GM12878 (cell line): ENCODE measurements around the gene PPM1J. TPM values are rescaled to one million over a fixed set of nuclear protein-coding genes. Genes with fewer than 3 reads are reported as not detected.
A peak's percentile ranks its signal among the peaks of the same experiment; 100 is the strongest.

ENCODE experiments used
- ASH2L ChIP-seq: fragments of 300-600, 200-600 bp; sonication (generic); IDR thresholded peaks from 2 replicates; pipeline ENCODE4 v1.6.1; 2017; ENCODE audit warnings: low read depth, mild to moderate bottlenecking, borderline replicate concordance
- ATF7 ChIP-seq: fragments of 450-650 bp; IDR thresholded peaks from 2 replicates; pipeline ENCODE4 v1.6.1; 2016; ENCODE audit warnings: low read depth, mild to moderate bottlenecking
- BACH1 ChIP-seq: fragments of 450-650 bp; IDR thresholded peaks from 2 replicates; pipeline ENCODE4 v1.6.1; 2017; ENCODE audit warnings: mild to moderate bottlenecking, borderline replicate concordance
- FOS ChIP-seq: IDR thresholded peaks from 3 replicates; pipeline ENCODE4 v1.6.1; 2011; ENCODE audit warnings: borderline replicate concordance; ENCODE audit not compliant: insufficient read length; ENCODE audit errors: extremely low read depth
- JUND ChIP-seq: IDR thresholded peaks from 2 replicates; pipeline ENCODE4 v1.6.1; 2012; ENCODE audit warnings: low read depth, mild to moderate bottlenecking, low read length, improper control_type of control experiment, moderate library complexity
- MEF2B ChIP-seq: fragments of 450-650 bp; IDR thresholded peaks from 2 replicates; pipeline ENCODE4 v1.6.1; 2018; ENCODE audit warnings: mild to moderate bottlenecking, moderate library complexity; ENCODE audit not compliant: partially characterized antibody, poor library complexity, severe bottlenecking
- MTA3 ChIP-seq: IDR thresholded peaks from 2 replicates; pipeline ENCODE4 v1.6.1; 2012; ENCODE audit warnings: low read length, inconsistent platforms, borderline replicate concordance
- MYC ChIP-seq: IDR thresholded peaks from 2 replicates; pipeline ENCODE4 v1.6.1; 2011; ENCODE audit warnings: mild to moderate bottlenecking, low read length, moderate library complexity, inconsistent platforms; ENCODE audit not compliant: insufficient read depth, insufficient replicate concordance, insufficient read length, severe bottlenecking
- PAX8 ChIP-seq: fragments of 450-650 bp; IDR thresholded peaks from 2 replicates; pipeline ENCODE4 v1.6.1; 2017; ENCODE audit warnings: mild to moderate bottlenecking, moderate library complexity
- PBX3 ChIP-seq: IDR thresholded peaks from 2 replicates; pipeline ENCODE4 v1.6.1; 2011; ENCODE audit warnings: mild to moderate bottlenecking, low read depth, low read length, moderate library complexity; ENCODE audit not compliant: insufficient replicate concordance
- RAD51 ChIP-seq: fragments of 450-650 bp; IDR thresholded peaks from 2 replicates; pipeline ENCODE4 v1.6.1; 2016; ENCODE audit warnings: moderate library complexity, mild to moderate bottlenecking, inconsistent platforms
- SMARCA5 ChIP-seq: fragments of 450-650 bp; IDR thresholded peaks from 2 replicates; pipeline ENCODE4 v1.6.1; 2017; ENCODE audit warnings: mild to moderate bottlenecking
- SPI1 ChIP-seq: IDR thresholded peaks from 2 replicates; pipeline ENCODE4 v1.6.1; 2011; ENCODE audit warnings: low read depth, mild to moderate bottlenecking, low read length, moderate library complexity, borderline replicate concordance; ENCODE audit not compliant: insufficient read depth
- TCF3 ChIP-seq: IDR thresholded peaks from 2 replicates; pipeline ENCODE4 v1.6.1; 2012; ENCODE audit warnings: low read depth, mild to moderate bottlenecking, low read length, borderline replicate concordance; ENCODE audit not compliant: insufficient read depth
- ZNF592 ChIP-seq: fragments of 450-650 bp; IDR thresholded peaks from 2 replicates; pipeline ENCODE4 v1.6.1; 2017; ENCODE audit warnings: mild to moderate bottlenecking, moderate library complexity
- polyA plus RNA-seq, 11 experiments: library from polyadenylated mRNA; depleted of rRNA in 4 of 11; unstranded in 6 of 11; stranded (reverse) in 5 of 11; fragments of >200 nt; fragmentation: Nextera tagmentation in 4 of 11; fragmentation: Illumina TruSeq in 1 of 11; extraction: Ambion mirVana in 4 of 11; extraction: Trizol in 1 of 11; gene quantifications; 1 replicate in 1 of 11; 2 replicates in 10 of 11; pipeline versions ENCODE4 v1.2.1 to v1.2.3, GENCODE V29; 2011 to 2016; ENCODE audit warnings: inconsistent platforms in 2 of 11, missing spikeins in 2 of 11, low read depth in 1 of 11
- total RNA-seq, 4 experiments: library from RNA; depleted of rRNA in 3 of 4; stranded (reverse); fragments of >200 nt in 3 of 4; fragmentation: Illumina TruSeq in 1 of 4; extraction: Trizol in 1 of 4; gene quantifications; 2 replicates each; pipeline versions ENCODE4 v1.2.1 to v1.2.3, GENCODE V29; 2013 to 2021
- TF ChIP-seq, protein P1 (sequence below), 3 experiments: IDR thresholded peaks in 2 of 3; conservative IDR thresholded peaks in 1 of 3; 2 replicates each; pipeline ENCODE4 v1.5.1; 2011; ENCODE audit warnings: low read depth in 3 of 3, low read length in 3 of 3, mild to moderate bottlenecking in 3 of 3, control low read depth in 2 of 3, moderate library complexity in 2 of 3, inconsistent platforms in 1 of 3, mixed read lengths in 1 of 3; ENCODE audit not compliant: control insufficient read depth in 2 of 3, insufficient read depth in 1 of 3; ENCODE audit errors: extremely low read depth in 1 of 3
- TF ChIP-seq, protein P2 (sequence below): fragments of 450-650 bp; IDR thresholded peaks from 2 replicates; pipeline ENCODE4 v1.6.1; 2017; ENCODE audit warnings: mild to moderate bottlenecking, moderate library complexity

PPM1J gene
- total and polyA plus RNA-seq, 10 of the 15 experiments (the other 5 are each of a cell fraction or from before 2014, with no cell fraction given): 0.07 to 1.8 (median 0.59) TPM; not detected in 1

GRCh38 chr1:112713466-112714312, 1.4 kb downstream of the PPM1J start (continued):
- TF ChIP-seq, protein P1, sequence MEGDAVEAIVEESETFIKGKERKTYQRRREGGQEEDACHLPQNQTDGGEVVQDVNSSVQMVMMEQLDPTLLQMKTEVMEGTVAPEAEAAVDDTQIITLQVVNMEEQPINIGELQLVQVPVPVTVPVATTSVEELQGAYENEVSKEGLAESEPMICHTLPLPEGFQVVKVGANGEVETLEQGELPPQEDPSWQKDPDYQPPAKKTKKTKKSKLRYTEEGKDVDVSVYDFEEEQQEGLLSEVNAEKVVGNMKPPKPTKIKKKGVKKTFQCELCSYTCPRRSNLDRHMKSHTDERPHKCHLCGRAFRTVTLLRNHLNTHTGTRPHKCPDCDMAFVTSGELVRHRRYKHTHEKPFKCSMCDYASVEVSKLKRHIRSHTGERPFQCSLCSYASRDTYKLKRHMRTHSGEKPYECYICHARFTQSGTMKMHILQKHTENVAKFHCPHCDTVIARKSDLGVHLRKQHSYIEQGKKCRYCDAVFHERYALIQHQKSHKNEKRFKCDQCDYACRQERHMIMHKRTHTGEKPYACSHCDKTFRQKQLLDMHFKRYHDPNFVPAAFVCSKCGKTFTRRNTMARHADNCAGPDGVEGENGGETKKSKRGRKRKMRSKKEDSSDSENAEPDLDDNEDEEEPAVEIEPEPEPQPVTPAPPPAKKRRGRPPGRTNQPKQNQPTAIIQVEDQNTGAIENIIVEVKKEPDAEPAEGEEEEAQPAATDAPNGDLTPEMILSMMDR (IDR thresholded peaks at IDR 0.05 in 2 of 3, conservative IDR thresholded peaks at IDR 0.05 in 1 of 3; ENCODE audit: control insufficient read depth in 2 of 3, extremely low read depth in 1 of 3, insufficient read depth in 1 of 3, low read depth in 3 of 3, low read length in 3 of 3): no peak
- TF ChIP-seq SMARCA5: no peak
- no peak for TF ChIP-seq MEF2B
- no peak for TF ChIP-seq JUND
- no peak for TF ChIP-seq ZNF592
- 0 out of 2 replicates have a peak, but pooled peaks have one; percentile 10 for TF ChIP-seq TCF3
- peak; percentile 98 for TF ChIP-seq SPI1
- TF ChIP-seq RAD51: no peak
- no peak for TF ChIP-seq ASH2L
- TF ChIP-seq FOS: no peak
- TF ChIP-seq PAX8: no peak
- no peak; the same call in 1 of the 2 replicates for TF ChIP-seq BACH1
- TF ChIP-seq, protein P2, sequence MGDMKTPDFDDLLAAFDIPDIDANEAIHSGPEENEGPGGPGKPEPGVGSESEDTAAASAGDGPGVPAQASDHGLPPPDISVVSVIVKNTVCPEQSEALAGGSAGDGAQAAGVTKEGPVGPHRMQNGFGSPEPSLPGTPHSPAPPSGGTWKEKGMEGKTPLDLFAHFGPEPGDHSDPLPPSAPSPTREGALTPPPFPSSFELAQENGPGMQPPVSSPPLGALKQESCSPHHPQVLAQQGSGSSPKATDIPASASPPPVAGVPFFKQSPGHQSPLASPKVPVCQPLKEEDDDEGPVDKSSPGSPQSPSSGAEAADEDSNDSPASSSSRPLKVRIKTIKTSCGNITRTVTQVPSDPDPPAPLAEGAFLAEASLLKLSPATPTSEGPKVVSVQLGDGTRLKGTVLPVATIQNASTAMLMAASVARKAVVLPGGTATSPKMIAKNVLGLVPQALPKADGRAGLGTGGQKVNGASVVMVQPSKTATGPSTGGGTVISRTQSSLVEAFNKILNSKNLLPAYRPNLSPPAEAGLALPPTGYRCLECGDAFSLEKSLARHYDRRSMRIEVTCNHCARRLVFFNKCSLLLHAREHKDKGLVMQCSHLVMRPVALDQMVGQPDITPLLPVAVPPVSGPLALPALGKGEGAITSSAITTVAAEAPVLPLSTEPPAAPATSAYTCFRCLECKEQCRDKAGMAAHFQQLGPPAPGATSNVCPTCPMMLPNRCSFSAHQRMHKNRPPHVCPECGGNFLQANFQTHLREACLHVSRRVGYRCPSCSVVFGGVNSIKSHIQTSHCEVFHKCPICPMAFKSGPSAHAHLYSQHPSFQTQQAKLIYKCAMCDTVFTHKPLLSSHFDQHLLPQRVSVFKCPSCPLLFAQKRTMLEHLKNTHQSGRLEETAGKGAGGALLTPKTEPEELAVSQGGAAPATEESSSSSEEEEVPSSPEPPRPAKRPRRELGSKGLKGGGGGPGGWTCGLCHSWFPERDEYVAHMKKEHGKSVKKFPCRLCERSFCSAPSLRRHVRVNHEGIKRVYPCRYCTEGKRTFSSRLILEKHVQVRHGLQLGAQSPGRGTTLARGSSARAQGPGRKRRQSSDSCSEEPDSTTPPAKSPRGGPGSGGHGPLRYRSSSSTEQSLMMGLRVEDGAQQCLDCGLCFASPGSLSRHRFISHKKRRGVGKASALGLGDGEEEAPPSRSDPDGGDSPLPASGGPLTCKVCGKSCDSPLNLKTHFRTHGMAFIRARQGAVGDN: no peak
- TF ChIP-seq PBX3: no peak
- TF ChIP-seq MTA3: no peak; the same call in 1 of the 2 replicates
- TF ChIP-seq ATF7: no peak
- TF ChIP-seq MYC: no peak
